ENCODE results near the gene TSPOAP1. TPM values are rescaled to one million over a fixed set of nuclear protein-coding genes. Genes with fewer than 3 reads are reported as not detected.

TSPOAP1 gene
- polyA plus RNA-seq, 1 of the 3 experiments (the other 2 are of a cell fraction): 0.79 TPM

DNA sequence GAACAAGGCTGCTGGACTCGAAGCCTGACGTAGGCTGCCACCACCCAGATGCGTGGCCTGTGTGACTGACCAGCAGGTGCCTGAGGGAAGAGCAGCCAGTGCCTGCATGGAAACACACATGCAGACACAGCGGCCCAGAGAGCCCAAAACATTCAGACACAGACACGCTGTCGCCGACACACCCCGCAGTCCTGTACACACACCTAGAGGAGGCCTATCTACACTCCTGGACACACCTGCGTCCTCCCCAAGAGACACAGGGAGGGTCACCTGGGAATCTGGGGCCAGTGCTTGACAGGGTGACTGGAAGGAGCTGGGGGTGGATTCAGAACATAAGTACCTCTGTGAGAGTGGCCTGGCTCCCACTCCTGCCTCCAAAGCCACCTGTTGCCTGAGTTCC is 6.1 kb upstream of the TSPOAP1 start:
- TF ChIP-seq, protein P1, sequence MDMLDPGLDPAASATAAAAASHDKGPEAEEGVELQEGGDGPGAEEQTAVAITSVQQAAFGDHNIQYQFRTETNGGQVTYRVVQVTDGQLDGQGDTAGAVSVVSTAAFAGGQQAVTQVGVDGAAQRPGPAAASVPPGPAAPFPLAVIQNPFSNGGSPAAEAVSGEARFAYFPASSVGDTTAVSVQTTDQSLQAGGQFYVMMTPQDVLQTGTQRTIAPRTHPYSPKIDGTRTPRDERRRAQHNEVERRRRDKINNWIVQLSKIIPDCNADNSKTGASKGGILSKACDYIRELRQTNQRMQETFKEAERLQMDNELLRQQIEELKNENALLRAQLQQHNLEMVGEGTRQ (IDR thresholded peaks at IDR 0.05; ENCODE audit: borderline replicate concordance, low read depth, low read length): no peak
- TF ChIP-seq MEF2A (IDR thresholded peaks at IDR 0.05; ENCODE audit: borderline replicate concordance, low read depth) (no peak), FOXJ3 (CRISPR knock-in tag; IDR thresholded peaks at IDR 0.05) (no peak), RXRA (IDR thresholded peaks at IDR 0.05; ENCODE audit: borderline replicate concordance, low read depth) (no peak), NFIC (IDR thresholded peaks at IDR 0.05; ENCODE audit: borderline replicate concordance) (no peak), SMC3 (IDR thresholded peaks at IDR 0.05; ENCODE audit: low read depth, low read length) (no peak), YY1 (IDR thresholded peaks at IDR 0.05; ENCODE audit: low read depth) (no peak), TAF1 (IDR thresholded peaks at IDR 0.05; ENCODE audit: borderline replicate concordance, low read depth, low read length) (no peak)
- TF ChIP-seq, protein P2, sequence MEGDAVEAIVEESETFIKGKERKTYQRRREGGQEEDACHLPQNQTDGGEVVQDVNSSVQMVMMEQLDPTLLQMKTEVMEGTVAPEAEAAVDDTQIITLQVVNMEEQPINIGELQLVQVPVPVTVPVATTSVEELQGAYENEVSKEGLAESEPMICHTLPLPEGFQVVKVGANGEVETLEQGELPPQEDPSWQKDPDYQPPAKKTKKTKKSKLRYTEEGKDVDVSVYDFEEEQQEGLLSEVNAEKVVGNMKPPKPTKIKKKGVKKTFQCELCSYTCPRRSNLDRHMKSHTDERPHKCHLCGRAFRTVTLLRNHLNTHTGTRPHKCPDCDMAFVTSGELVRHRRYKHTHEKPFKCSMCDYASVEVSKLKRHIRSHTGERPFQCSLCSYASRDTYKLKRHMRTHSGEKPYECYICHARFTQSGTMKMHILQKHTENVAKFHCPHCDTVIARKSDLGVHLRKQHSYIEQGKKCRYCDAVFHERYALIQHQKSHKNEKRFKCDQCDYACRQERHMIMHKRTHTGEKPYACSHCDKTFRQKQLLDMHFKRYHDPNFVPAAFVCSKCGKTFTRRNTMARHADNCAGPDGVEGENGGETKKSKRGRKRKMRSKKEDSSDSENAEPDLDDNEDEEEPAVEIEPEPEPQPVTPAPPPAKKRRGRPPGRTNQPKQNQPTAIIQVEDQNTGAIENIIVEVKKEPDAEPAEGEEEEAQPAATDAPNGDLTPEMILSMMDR (IDR thresholded peaks at IDR 0.05): no peak
- DNase-seq: peak; percentile 27
- no peak overlapping the region for H3K9ac ChIP-seq
- no peak overlapping the region for H3K4me2 ChIP-seq
- H3K36me3 ChIP-seq (replicated peaks in 1 of 2; ENCODE audit: control insufficient read depth in 1 of 2, insufficient read depth in 2 of 2, low read length in 1 of 2): no peaks in the 10 kb centered on the region
- ChIA-PET POLR2A (interaction anchor here (4.1 kb wide), 1 partner anchor 17 kb away, joined by 21 read pairs; the partner anchor contains the start of gene SUPT4H1), CTCF (interaction anchor here (4.2 kb wide), 1 partner anchor 17 kb away, joined by 14 read pairs; no protein-coding TSS in a partner anchor)
- H2AFZ ChIP-seq (ENCODE audit: low read depth): no peak overlapping the region
- H3F3A ChIP-seq (replicated peaks; ENCODE audit: insufficient read depth): no peaks in the 10 kb centered on the region
- no peaks in the 10 kb centered on the region for H3K79me2 ChIP-seq (ENCODE audit: insufficient read depth)
- H3K27me3 ChIP-seq (ENCODE audit: insufficient read depth): no peaks in the 10 kb centered on the region
- H3K27ac ChIP-seq (ENCODE audit: low read depth in 2 of 2, low read length in 1 of 2): no peak overlapping the region
- H3K9me3 ChIP-seq: no peaks in the 10 kb centered on the region
- no peaks in the 10 kb centered on the region for H3K9me2 ChIP-seq
- 80% methylated on average over 9 of the region's 9 CpGs for WGBS (ENCODE audit: low lambda C conversion rate)
- H4K20me1 ChIP-seq (ENCODE audit: insufficient read depth): no peaks in the 10 kb centered on the region
- H3K4me3 ChIP-seq (ENCODE audit: low read depth in 2 of 2, low read length in 1 of 2): no peak overlapping the region
- H3K4me1 ChIP-seq (ENCODE audit: control insufficient read depth in 1 of 2, insufficient read depth in 2 of 2, low read depth in 1 of 2, low read length in 1 of 2): peaks cover 0 to 34% of the 10 kb centered on the region in 2 experiments; a peak in 1 of 4 replicates

DNA sequence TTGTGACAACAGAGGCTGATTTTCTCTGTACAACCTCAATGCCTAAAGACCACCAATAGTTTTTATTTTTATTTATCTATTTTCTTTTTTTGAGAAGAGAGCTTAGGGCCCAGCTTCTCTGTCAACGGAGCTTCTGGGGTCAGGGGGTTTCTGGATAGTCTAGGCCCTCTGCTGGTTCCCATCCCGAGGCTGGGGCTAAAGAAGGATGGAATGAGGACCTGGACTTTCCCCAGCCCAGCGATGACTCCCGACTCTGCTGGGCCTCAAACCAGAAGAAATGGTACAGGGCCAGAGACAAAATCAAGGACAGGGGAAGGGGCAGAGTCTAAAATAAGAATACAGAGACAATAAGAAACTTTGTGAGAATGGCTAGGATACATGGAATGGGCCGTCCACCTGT is 5.7 kb upstream of the TSPOAP1 start:
- CTCF ChIA-PET: interaction anchor here (4.2 kb wide), 1 partner anchor 17 kb away, joined by 14 read pairs; no protein-coding TSS in a partner anchor

More for the DNA sequence above, 5.7 kb upstream of the TSPOAP1 start:
- TF ChIP-seq SMC3 (IDR thresholded peaks at IDR 0.05; ENCODE audit: low read depth, low read length): no peak
- no peak overlapping the region for H2AFZ ChIP-seq (ENCODE audit: low read depth)
- DNase-seq: peak; percentile 15
- POLR2A ChIA-PET: interaction anchor here (4.1 kb wide), 1 partner anchor 17 kb away, joined by 21 read pairs; the partner anchor contains the start of gene SUPT4H1
- no peak overlapping the region for H3K4me2 ChIP-seq
- H4K20me1 ChIP-seq (ENCODE audit: insufficient read depth): no peaks in the 10 kb centered on the region
- no peak overlapping the region for H3K27ac ChIP-seq (ENCODE audit: low read depth in 2 of 2, low read length in 1 of 2)
- no peaks in the 10 kb centered on the region for H3K27me3 ChIP-seq (ENCODE audit: insufficient read depth)
- H3K79me2 ChIP-seq (ENCODE audit: insufficient read depth): no peaks in the 10 kb centered on the region
- WGBS (ENCODE audit: low lambda C conversion rate): 83% methylated on average over 5 of the region's 5 CpGs
- no peak overlapping the region for H3K9ac ChIP-seq
- H3F3A ChIP-seq (replicated peaks; ENCODE audit: insufficient read depth): no peaks in the 10 kb centered on the region
- no peak overlapping the region for H3K4me3 ChIP-seq (ENCODE audit: low read depth in 2 of 2, low read length in 1 of 2)
- peaks cover 0 to 35% of the 10 kb centered on the region in 2 experiments; a peak in 1 of 4 replicates for H3K4me1 ChIP-seq (ENCODE audit: control insufficient read depth in 1 of 2, insufficient read depth in 2 of 2, low read depth in 1 of 2, low read length in 1 of 2)
- no peaks in the 10 kb centered on the region for H3K9me2 ChIP-seq
- H3K9me3 ChIP-seq: no peaks in the 10 kb centered on the region
- H3K36me3 ChIP-seq (replicated peaks in 1 of 2; ENCODE audit: control insufficient read depth in 1 of 2, insufficient read depth in 2 of 2, low read length in 1 of 2): no peaks in the 10 kb centered on the region

Data from SK-N-SH (cell line).